SW480 (cell line): ENCODE measurements around the gene GOLGA7B.

ENCODE experiments used
- DNase-seq: peaks from one replicate; pipeline ENCODE4 v3.0.0-alpha.2; 2016; ENCODE audit warnings: low spot score

GOLGA7B gene

DNA sequence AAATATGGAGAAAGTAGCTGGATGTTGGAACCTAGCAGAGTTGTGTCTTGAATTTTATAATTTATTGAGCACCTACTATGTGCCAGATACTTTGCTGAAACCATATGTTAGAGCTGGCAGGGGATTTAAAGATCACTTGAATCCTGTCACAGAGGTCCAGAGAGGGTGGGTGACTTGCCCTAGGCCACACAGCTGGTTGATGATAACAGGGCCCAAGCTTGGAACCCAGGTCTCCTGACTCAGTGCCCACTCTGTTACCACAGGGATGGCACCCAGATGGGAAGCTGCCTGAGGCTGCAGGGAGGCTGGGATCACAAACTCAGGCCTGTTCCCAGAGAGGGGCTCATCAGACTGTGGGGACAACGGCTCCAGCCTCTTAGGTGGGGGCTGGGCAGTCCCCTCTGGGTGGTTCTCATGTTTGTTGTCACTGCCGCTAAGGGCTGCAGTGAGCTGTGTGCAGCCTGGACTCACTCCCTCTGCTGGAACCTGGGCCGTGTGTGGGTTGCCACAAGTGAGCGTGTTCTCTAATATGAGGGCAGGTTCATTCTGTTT is 18.6 kb downstream of the GOLGA7B start:
- no peak for DNase-seq

DNA sequence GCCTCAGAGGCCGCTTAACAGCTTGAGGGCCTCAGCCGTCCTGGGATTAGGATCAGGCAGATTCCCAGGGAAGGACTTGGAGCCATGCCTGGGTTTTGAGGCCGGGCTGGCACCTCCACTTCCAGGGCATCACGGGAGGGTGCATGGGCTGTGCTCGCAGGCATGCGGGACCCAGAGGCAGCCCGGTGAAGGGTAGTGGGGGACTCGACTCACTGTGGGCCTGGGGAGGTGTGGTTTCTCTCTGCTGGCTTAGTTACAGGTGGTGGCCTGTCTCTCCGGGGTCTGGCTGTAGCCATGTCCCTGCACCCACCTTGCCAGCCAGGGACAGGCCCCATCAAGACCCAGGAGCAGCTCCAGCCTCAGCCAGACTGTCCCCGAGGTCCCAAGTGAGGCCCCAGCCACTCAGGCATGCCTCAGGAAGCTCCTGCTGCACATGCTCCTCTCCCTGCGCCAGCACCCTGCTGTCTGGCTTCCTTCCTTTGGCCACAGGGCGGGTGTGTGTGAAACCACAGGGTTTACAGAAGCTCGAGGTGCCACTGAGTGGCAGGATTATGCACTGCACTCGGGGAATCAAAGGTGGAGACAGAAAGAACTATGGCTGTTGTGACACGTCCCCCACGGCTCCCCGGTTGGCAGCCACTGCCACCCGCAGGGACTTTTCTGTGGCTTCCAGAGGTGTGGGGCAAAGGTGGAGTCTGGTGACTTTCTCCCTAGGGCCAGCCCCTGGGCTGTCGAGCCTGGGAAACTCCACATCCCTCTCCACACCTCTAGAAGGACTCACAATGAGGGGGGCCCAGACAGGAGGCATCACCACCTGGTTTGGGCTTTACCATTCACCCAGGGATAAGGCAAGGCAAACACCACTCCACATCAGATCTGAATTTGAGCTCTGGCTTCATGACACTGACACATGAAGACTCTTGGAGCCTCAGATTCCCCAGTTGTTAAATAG is 19.7 kb downstream of the GOLGA7B start:
- DNase-seq = peak; percentile 91

- no peak for DNase-seq
Observed at GRCh38 chr10:97870990-97871389, 21.3 kb downstream of the GOLGA7B start.

- no peak for DNase-seq
Observed at GRCh38 chr10:97873569-97873968, 23.9 kb downstream of the GOLGA7B start.

- no peak for DNase-seq
Observed at GRCh38 chr10:97874332-97874731, 24.7 kb downstream of the GOLGA7B start.

DNA sequence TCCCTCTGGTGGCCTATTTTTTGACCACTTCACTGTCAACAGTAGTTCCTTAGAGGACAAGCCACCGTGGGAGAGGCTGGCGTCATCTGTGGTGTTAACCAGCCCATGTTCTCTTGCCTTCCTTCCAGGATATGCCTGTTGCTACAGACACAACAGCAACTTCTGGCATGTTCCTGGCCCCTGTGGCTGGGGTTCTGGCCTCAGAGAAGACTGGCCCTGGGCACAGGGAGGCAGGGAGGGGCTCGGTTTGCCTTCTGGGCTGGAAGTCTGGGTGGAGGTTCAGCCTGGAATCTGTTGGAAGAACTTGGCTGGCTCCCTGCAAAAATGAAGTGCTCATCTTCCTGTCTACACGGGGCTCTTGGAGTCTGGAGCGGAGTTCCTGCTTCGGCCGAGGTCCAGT is 25.7 kb downstream of the GOLGA7B start:
- DNase-seq = no peak

DNA sequence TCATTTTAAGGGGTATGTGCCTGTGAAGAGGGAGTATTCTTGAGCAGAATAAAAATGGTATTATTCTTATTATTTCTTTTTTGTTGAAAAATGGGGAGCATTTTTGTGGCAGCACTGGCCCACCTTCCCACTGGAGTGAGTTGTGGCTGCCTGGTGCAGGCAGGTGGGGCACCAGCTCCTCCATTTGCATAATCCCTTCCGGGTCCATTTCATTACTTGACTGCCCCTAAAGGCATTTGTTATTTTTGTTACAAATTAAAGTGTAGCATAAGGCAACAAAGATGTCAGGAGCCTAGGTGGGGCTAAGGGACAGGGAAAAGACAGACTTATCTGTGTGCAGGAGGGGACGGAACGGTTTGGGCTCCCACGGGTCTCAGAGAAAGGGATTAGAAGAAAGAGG is 26.8 kb downstream of the GOLGA7B start:
- DNase-seq = no peak

DNA sequence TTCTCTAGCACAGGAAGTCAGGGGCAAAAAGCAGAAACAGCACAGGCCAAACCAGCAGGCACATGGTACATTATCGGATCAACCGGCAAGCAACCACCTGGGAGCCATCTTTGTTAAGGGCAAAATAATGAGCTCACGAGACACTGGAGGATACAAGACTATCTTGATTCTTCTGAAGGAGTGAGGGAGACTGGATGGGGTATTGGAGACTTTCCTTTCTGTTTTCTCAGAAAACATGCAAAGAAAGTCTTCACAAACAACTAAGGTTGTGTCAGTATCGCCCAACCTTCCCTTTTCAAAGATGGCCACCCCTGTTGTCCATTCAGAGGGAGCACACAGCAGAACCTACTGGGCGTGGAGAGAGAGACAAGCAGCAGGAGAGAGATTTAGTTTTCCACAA is 29.6 kb downstream of the GOLGA7B start:
- DNase-seq = no peak

DNA sequence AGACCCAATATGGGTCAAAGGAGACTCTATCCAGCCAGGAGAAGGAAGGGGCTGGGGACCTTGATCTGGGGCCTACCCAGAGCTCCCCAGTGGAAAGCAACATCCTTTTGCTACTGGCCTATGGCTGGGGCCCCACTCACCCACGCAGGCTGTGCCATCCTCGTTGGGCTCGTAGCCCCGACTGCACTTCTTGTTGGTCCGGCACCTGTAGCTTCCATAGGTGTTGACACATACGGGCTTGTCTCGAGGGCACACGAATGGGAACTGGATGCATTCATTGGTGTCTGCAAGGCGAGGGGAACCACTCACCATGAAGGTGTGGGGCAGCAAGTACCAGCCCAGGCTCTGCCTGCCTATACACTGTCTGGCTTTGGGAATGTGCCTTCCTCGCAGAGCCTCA is 30.5 kb downstream of the GOLGA7B start:
- no peak for DNase-seq

GRCh38 chr10:97882142-97883091 is 32.8 kb downstream of the GOLGA7B start:
- peak; percentile 93 for DNase-seq

DNA sequence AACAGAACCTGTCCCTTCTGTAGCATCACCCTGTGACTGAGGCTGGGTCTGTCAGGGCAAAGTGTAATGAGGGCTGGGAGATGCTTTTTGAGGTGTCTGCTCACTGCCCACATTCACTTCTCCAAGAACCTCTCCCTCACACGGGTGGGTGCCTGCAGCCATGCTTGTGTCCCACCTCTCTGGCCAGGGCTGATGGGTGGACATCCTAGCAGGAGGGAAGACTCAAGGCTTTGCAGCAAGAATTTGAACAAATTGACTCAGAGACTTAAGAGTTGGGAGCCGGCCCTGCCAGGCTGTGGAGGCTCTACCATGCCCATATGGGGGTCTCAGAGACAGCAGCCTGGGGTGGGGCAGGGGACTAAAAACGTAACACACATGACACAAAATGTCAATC is 33.4 kb downstream of the GOLGA7B start:
- DNase-seq = no peak

GRCh38 chr10:97886286-97886685 is 36.6 kb downstream of the GOLGA7B start:
- DNase-seq = no peak

DNA sequence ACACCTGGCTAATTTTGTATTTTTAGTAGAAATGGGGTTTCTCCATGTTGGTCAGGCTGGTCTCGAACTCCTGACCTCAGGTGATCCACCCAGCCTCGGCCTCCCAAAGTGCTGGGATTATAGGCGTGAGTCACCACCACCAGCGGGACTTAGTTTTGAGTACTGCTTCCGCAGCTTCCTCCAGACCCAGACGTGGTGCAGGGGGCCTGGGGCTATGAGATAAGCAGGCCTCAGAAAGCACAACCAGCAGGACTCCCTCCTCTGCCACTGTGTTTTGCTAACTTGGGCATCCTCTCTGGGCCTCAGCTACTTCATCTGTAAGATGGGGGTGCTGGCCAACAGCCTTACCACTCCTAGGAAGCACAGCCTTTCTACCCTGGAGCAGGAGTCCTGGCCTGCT is 37.8 kb downstream of the GOLGA7B start:
- no peak for DNase-seq

- no peak for DNase-seq
Observed at GRCh38 chr10:97888134-97888533, 38.5 kb downstream of the GOLGA7B start.

DNA sequence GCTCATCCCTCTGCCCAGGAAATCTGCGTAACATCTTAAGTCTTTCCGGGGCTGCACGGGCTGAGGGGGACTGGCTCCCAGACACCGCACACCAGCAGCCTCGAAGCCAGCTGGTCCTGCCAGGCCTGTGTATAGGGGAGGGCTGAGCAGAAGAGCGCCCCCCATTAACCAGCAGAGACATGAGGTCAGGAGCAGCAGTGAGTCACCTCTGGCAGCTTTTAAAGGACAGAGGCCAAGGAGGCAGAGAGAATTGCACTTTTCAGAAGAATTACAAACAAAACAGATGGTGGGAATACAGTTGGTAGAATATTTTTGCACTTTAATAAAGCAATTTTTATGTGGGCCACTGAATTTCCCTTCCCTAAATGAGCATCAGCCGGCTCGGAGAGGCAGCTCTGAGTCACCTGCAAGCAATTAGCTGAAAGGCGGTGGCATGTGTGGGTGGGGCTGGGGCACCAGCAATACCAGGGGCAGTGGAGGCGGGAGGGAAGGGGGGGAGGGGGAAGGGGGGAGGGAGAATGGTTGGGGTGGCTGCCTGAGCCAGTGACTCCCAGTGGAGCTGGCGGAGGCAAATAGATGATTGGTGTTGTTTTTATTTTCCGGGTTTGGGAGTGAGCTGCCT is 39.1 kb downstream of the GOLGA7B start:
- DNase-seq = peak; percentile 91

- DNase-seq = no peak
Observed at GRCh38 chr10:97889461-97890265, 40.0 kb downstream of the GOLGA7B start.

GRCh38 chr10:97891497-97892167 is 42.0 kb downstream of the GOLGA7B start:
- DNase-seq = no peak

- no peak for DNase-seq
Observed at GRCh38 chr10:97892506-97892905, 42.9 kb downstream of the GOLGA7B start.

DNA sequence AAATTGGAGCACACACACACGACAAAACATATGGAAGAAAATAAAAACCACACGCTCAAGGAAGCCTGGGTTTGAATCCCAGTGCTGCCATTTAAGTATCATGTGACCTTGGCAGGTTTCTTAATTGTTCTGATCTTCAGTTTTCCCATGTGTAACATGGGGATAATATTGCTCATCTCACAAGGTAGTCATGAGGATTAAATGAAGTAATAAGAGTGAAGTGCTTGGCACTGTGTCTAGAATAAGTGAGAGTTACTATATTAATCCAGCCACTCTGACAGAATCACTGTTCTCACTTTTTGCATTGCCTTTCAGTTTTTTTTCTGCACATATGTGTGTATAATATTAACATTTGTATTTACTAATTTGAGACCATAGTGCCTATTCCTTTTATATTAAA is 43.3 kb downstream of the GOLGA7B start:
- DNase-seq = no peak

- no peak for DNase-seq
Observed at GRCh38 chr10:97894092-97894491, 44.4 kb downstream of the GOLGA7B start.

- no peak for DNase-seq
Observed at GRCh38 chr10:97895084-97895483, 45.4 kb downstream of the GOLGA7B start.
